DMS114 treated with DMSO at 0.1 percent for 48 hours (cell line): ENCODE data around the gene USP50.
"Not testable (repeated sequence)": the region's sequence is repeated elsewhere in the genome, so short reads cannot be mapped to it uniquely, and the experiment has no call there.

ENCODE experiments used
- DNase-seq: peaks from one replicate; lab custom pipeline; 2025; ENCODE audit not compliant: unreplicated experiment; lab: John Stamatoyannopoulos, UW

Gene USP50

DNA sequence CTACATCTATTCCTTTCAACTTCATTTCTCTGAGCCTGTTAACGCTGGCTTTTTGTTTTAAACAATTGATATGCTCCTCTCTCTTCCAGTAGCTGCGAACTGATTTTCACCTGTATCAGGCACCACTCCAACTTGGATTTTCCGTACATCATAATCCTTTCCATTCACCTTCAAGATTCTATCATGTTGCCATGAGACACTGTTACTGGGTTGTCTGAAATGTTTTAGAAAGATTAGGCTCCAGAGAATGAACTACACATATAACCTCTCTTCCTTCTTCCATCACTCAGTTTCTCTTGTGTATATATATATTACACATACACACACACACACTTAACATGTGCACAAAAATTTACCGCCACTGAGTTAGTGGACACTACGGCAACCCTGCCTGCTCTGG is at the start of gene USP50:
USP50 (minus strand) TSS at position 101 of the 400 bp plus-strand sequence. CDS start 141 bp downstream, outside the sequence.
- DNase-seq, result no peak

DNA sequence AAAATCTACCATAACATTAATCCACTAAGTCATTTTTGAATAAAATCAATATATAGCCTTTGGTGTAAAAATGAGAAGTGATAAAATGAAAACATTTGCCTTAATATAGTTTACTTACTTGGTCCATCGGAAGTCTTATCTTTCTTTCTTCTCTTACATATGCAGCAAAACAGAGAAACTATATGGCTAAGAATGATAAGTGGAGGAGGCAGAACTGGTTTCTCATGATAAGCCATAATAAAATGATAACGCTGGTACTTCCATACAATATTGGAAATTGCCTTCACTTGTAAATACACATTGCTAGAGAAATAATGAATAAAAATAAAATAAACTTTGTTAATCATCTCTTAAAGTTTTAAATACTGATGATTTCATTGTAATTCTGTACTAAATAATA is 47.8 kb upstream of the USP50 start:
- no peak for DNase-seq

DNA sequence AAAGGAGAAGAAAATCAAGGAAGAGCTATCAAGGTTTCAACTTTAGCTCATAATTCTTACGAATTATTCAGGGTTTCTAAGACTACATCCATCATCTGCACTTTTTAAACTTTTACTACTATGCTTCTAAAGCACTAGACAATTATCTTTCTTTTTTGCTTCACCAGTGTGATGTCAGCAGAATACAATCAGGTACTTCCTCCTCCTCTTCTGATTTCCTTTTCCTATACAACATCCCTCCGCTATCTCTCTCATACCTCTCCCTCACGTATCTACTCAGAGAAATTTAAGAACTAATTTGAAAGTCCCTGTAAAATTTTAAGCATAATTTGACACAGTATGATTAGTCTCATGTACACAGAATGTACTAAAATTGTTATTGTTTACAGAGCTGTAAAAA is 47.3 kb upstream of the USP50 start:
- DNase-seq, result no peak

DNA sequence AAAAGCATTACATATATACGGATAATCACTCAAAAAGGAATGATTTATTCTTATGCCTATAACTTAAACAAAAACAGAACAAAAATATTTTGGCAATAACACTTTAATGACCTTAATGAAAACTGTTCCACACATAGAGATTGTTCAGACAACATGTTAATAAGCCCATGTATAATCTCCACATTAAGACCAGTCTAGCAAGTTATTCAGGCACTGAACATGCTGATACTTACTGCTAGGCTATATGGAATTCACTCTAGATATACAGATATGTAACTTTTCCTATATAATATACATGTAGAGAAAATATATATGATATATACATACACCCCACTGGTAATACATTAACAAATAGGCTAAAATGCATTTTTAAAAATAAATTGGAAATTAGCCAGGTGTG is 43.8 kb upstream of the USP50 start:
- no peak for DNase-seq

GRCh38 chr15:50577492-50577891 is 31.0 kb upstream of the USP50 start:
- DNase-seq, result no peak

- no peak for DNase-seq
Measured at GRCh38 chr15:50576166-50576565, 29.7 kb upstream of the USP50 start.

DNA sequence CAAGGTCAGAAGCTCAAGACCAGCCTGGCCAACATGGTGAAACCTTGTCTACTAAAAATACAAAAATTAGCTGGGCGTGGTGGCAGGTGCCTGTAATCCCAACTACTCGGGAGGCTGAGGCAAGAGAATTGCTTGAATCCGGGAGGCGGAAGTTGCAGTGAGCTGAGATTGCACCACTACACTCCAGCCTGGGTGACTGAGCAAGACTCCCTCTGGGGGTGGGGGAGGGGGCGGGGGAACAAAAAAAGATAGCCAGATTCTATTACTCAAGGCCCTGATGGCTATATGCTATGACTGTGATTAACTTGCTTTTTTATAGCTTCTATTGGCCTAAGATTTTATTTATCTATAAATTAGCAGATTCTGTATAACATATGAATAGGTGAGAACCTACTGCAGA is 27.4 kb upstream of the USP50 start:
- not testable (repeated sequence) for DNase-seq

DNA sequence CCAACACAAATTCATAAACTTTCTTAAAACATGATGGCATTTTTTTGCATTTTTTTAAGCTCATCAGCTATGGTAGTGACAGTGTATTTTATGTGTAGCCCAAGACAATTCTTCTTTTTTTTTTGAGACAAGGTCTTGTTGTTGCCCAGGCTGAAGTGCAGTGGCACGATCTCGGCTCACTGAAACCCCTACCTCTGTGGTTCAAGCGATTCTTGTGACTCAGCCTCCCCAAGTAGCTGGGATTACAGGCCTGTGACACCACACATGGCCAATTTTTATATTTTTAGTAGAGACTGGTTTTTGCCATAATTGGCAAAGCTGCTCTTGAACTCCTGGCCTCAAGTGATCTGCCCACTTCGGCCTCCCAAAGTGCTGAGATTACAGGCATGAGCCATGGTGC is 17.3 kb upstream of the USP50 start:
- DNase-seq, result no peak

DNA sequence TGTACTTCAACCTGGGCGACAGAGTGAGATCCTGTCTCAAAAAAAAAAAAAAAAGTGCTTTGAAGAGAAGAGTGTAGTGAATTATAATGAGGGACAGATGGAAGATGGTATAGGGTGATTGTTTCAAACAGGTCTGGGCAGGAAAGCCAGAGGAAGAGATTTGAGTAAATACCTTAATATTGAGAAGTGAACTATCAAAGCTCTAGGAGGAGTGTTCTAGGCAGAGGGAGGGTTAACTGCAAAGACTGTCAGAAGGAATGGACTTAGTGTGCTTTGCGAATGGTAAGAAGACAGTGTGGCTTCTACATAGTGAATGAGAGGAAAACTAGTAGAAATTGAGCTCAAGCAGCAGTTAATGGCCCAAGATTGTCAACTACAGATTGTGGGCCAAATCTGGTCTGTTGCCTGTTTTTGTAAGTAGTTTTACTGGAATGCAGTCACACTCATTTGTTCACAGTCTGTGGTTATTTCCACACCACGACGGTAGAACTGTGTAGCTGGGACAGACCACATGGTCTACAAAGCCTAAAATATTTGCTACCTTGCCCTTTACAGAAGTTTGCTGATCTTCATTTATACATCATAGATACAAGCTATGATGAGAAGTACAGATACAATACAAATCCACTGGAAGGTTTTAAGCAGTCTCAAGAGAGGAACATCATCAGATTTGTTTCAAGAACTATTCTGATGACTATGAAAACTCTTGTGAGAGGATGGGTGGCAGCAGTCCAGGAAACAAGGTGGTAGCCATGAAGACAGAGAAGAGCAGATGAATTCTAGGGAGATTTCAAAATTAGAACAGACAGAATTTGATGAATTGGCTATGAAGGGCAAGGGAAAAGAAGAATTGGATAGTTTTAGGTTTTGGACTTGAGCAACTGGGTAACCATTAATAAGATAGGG is 16.5 kb upstream of the USP50 start:
- no peak for DNase-seq

- no peak for DNase-seq
Measured at GRCh38 chr15:50558012-50558411, 11.5 kb upstream of the USP50 start.

DNA sequence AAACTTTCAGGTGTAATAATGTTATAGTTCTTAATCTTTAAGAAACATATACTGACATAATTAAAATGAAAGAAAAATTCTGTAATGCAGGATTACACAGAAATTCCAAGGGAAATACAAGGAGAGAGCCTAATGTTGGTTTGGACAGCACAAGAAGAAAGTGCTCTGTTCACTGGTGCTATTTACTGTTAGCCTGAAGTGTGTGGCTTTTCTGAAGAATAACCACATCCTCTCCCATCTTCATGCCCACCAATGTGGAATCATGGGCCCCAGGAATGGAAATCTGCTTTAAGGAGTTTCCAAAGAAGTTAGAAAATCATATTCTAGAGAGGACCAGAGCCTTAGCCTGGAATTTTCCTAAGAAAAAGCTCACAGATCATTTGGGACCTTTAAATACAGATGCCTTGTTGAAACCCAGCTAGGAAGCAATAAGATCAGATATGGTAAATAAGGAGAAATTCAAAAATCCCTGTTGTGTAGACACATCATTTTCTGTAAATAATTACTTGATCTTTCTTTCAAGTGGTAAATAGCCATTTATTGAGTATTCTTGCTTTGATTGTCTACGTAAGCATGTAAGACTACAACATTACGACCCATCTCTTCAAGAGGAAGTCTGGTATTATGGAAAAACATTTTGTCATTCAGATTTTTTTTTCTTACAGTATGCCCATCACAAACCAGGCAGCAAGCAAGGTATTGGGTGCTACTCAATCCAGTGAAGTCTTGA is 10.3 kb upstream of the USP50 start:
- no peak for DNase-seq

GRCh38 chr15:50552238-50552637 is 5.8 kb upstream of the USP50 start:
- no peak for DNase-seq

DNA sequence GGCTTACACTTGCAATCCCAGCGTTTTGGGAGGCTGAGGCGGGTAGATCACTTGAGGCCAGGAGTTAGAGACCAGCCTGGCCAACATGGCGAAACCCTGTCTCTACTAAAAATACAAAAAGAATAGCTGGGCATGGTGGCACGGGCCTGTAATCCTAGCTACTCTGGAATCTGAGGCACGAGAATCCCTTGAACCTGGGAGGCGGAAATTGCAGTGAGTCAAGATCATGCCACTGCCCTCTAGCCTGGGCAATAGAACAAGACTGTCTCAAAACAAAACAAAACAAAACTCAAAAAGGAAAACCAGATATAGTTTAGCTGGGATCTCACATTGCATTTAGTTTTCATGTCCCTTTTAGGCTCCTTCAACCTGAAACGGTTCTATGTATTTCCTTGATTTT is 2.9 kb upstream of the USP50 start:
- DNase-seq, result no peak

DNA sequence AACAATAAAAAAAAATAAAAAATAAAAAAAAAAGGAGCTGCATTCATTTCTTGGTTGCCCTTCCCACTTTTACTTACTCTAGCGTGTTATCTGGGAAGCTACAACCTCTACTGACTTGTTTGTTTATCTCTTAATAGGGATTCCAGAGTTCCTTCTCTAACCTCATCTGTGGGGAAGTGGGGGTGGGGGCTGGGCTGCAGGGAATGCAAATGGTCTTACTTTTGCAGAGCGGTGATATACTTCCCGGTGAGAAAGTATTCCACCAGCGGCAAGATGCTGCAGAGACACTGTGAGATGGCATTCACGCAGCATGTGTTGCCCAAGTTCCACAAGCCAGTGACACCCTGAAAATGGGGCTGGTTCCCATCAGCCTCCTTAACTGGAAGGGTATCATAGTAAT is 2.1 kb downstream of the USP50 start:
- no peak for DNase-seq

GRCh38 chr15:50543556-50543955 is 2.9 kb downstream of the USP50 start:
- no peak for DNase-seq

DNA sequence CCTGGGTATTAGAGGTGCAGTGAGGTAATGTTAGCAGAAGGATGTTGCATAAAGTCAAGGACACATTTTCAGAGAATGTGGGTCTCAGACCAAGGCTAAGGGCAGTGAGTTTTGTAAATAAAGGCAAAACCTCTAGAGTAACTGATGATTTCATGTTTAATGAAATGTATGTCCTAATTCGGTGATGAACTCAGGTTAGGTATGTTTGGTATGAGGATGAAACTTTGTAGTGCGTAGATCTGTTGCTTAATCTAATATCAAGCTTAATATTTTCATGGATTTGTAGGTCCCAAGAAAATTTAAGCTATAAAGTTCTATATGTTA is 3.6 kb downstream of the USP50 start:
- no peak for DNase-seq

DNA sequence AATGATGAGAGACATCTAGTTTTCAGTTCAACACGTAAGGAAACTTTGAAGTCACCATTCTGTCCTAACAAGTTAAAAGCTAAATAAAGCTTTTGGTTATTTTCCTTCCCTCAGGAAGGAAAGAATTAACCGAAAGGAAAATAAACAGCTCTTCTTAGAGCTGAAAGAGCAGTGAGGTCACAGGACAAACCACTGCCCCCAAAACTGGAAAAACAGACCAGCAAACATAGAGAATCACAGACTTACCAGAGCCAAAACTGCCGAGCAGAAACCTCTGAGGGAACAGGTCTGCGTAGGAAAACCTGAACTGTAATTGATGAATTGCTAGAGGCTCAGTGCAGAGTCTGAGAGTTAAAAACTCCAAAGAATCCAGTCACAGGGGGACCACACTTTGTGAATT is 14.7 kb downstream of the USP50 start:
- DNase-seq, result no peak

- DNase-seq, result no peak
Measured at GRCh38 chr15:50531163-50531562, 15.3 kb downstream of the USP50 start.

- DNase-seq, result no peak
Measured at GRCh38 chr15:50523851-50524251, 22.6 kb downstream of the USP50 start.

DNA sequence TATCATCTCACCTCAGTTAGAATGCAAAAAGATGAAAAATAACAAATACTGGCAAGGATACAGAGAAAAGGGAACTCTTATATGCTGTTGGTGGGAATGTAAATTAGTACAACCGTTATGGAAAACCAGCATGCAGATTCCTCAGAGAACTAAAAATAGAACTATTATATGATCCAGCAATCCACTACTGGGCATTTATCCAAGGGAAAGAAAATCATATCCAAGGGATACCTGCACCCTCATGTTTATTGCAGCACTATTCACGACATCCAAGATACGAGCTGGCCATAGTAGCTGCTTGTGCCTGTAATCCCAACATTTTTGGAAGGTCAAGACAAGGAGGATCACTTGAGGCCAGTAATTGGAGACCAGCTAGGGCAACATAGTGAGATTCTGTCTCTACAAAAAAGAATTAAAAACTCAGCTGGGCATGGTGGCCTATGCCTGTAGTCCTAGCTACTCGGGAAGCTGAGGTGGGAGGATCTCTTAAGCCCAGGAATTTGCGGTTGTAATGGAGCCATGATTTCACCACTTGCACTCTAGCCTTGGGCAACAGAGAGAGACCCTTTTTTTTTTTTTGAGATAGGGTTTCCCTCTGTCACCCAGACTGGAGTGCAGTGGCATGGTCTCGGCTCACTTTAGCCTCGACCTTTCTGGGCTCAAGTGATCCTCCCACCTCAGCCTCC is 26.6 kb downstream of the USP50 start:
- no peak for DNase-seq

DNA sequence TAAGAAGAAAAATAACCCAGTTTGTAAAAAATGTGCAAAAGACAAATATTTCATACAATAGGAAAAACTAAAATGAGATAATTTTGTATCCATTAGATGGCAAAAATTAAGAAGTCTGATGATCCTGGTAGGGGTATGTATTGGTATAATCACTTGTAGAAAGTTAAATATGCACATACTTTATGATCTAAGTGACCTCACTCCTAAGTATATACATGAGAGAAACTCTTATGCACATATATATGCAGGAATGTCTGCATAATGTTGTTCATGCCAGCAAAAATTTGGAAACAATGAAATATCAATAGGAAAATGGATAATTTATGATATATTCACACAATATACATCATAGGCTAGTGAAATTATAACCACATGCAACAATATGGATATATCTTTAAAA is 33.5 kb downstream of the USP50 start:
- no peak for DNase-seq

DNA sequence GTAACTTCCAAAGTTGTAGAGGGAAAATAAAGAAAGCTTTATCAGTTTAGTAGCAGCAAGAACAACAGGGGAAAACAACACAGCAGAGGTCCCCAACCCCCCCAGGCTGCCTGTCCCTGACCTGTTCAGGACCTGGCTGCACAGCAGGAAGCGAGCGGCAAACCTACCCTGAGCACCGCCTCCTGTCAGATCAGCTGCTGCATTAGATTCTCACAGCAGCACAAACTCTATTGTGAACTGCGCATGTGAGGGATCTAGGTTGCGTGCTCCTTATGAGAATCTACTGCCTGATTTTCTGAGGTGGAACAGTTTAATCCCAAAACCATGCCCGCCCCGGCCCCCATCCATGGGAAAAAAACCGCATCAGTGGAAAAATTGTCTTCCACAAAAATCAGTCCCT is 40.3 kb downstream of the USP50 start:
- DNase-seq, result no peak
